ENCODE results near the gene SLC16A8.

SLC16A8 gene

DNA sequence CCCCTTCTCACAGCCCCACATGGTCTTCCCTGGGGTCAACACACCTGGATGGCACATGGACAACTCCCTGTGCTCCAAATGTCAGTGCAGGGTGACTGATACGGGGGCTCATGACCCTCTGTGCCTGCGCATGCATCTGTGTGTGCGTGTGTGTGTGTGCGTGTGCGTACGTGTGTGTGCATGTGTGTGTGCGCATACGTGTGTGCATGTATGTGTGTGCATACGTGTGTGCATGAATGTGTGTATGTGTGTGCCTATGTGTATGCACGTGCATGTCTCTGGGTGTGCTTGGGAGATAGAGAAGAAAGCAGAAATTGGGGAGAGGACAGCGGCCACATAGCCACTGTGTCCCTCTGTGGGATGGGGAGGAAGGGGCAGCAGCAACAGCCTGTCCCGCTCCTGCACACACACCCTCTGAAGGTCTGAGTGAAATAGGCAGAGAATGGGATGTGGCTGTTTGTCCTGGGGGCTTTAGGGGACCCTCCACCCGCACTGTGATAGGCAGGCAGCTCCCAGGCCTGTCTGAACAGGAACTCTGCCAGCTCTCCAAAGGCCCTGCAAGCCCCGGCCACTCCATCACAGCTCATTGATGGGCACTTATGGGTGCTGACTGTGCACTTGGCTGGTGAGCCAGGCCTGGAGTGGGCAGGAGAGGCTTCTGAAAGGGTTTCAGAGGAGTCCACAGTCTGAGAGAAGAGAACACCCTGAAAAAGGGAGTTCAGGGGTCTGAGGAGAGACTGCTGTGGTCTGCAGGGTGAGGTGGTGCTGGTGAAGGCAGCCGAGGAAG is 55.4 kb downstream of the SLC16A8 start:
- no peak for DNase-seq (ENCODE audit: low read depth in 2 of 2)

Data from stimulated activated CD8-positive, alpha-beta memory T cell treated with anti-CD3 and anti-CD28 coated beads, Interleukin-15, amount 100 ng/mL, for 48 hours (primary cell).